ENCODE data around the gene NARS2.
"Not testable (repeated sequence)": the region's sequence is repeated elsewhere in the genome, so short reads cannot be mapped to it uniquely, and the experiment has no call there.

The NARS2 gene, protein sequence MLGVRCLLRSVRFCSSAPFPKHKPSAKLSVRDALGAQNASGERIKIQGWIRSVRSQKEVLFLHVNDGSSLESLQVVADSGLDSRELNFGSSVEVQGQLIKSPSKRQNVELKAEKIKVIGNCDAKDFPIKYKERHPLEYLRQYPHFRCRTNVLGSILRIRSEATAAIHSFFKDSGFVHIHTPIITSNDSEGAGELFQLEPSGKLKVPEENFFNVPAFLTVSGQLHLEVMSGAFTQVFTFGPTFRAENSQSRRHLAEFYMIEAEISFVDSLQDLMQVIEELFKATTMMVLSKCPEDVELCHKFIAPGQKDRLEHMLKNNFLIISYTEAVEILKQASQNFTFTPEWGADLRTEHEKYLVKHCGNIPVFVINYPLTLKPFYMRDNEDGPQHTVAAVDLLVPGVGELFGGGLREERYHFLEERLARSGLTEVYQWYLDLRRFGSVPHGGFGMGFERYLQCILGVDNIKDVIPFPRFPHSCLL

GRCh38 chr11:78574386-78575381, at the start of gene NARS2:
Gene NARS2 (minus strand): TSS chr11:78574864. CDS start chr11:78574488, 376 bp downstream.
- DNase-seq, result peak; percentile 96

- no peak for DNase-seq
Measured at GRCh38 chr11:78622666-78623065, 48.0 kb upstream of the NARS2 start.

- DNase-seq, result no peak
Measured at GRCh38 chr11:78620159-78620558, 45.5 kb upstream of the NARS2 start.

DNA sequence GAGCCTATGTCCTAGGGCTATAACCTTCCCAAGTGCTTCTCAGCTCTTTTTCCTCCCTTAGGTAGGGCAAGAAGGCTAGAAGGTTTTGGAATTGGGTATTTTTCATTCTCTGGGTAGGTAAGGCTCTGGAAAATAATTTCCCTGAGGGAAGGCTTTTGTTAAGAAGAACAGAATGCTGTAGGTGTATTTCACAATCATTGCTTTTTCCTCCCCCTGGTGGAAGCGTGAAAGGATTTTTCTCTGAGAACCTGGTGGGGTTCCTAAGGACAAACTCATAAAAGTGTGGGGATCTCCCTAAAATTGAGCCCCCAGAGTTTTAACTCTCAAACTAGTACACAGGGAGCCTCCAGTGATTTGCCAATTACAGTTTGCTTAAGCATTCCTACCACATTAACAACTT, 41.1 kb upstream of the NARS2 start:
- DNase-seq, result no peak

- DNase-seq, result no peak
Measured at GRCh38 chr11:78613378-78613813, 38.7 kb upstream of the NARS2 start.

GRCh38 chr11:78612721-78613377, 38.2 kb upstream of the NARS2 start:
- no peak for DNase-seq

DNA sequence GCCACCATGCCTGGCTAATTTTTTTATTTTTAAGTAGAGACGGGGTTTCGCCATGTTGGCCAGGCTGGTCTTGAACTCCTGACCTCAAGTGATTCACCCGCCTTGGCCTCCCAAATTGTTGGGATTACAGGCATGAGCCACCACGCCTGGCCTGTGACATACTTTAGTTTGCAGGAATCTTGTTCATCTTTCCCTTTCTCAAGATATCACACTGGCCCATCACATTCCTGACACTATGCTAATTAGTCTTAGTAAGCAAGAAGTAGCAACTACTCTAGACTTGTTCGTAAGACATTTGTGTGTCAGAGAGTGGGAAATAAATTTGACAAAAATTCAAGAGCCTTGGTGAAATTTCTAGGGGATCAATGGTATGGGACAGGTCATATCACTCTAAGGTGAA, 34.7 kb upstream of the NARS2 start:
- DNase-seq, result not testable (repeated sequence)

GRCh38 chr11:78607696-78608095, 33.0 kb upstream of the NARS2 start:
- no peak for DNase-seq

- no peak for DNase-seq
Measured at GRCh38 chr11:78606667-78607066, 32.0 kb upstream of the NARS2 start.

DNA sequence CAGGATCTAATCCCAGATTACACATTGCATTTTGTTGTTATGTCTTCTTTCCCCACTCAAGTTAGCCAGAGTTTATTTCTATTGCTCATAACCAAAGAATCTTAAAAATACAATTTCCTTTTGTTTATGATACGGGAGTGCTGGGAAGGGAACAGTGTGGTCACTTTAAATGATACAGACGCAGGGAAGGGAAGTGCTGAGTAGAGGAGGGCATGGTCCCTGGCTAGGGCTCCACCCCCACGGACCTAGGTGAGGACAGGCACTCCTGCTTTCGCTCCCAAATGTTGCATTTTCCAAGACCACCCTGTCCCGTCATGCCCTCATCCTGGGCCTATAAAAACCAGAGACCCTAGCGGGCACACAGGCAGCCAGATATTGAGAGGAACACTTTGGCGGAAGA, 30.6 kb upstream of the NARS2 start:
- no peak for DNase-seq

DNA sequence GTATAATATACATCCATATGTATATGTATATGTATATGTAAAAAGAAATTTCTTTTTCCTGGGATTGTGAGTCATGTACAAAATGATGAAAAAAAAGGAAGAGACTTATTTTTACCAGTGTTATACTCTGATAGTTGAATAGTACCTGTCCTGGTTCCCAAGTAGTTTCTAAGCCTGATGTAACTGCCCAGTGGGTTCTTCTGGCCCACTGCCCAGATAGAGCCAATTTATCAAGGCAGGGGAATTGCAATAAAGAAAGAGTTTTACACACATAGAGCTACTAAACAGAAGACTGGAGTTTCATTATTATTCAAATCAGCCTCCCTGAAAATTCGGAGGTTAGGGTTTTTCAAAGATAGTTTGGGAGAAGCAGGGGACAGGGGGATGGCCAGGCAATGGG, 29.1 kb upstream of the NARS2 start:
- DNase-seq, result no peak

GRCh38 chr11:78602771-78603170, 28.1 kb upstream of the NARS2 start:
- not testable (repeated sequence) for DNase-seq

- not testable (repeated sequence) for DNase-seq
Measured at GRCh38 chr11:78601066-78601465, 26.4 kb upstream of the NARS2 start.

GRCh38 chr11:78597579-78597978, 22.9 kb upstream of the NARS2 start:
- not testable (repeated sequence) for DNase-seq

- no peak for DNase-seq
Measured at GRCh38 chr11:78595436-78596130, 20.9 kb upstream of the NARS2 start.

DNA sequence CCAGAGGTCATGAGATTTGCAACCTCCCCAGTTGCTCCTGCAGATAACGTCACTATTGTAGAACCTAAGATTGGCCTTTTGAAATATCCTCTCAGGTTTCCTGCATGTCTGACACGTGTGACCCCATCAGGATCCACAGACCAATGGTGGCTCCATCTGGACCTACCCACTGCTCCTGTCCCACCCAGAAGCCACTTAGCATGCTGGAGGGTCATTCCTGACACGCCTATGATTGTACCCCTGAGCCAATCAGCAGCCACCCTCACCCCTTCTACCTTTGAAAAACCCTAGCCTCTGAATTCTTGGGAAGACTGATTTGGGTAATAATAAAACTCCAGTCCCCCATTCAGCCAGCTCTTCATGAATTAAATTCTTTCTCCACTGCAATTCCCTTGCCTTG, 20.1 kb upstream of the NARS2 start:
- no peak for DNase-seq

DNA sequence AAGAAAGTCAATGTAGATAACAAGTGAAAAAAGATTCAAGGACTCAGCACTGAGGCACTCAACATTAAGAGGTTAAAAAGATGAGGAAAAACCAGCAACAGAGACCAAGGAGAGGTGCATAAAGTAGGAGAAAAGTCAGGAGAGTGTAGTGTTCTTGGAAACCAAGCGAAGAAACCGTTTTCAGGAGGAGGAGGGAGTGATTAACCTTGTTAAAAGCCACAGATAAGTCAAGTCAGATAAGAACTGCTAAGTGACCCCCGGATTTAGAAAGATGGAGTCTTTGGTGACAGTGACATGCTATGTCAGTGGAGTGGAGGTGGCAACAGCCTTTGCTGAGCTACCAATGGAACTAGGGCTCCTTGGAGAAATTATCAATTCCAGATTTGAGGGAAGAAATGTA, 13.9 kb upstream of the NARS2 start:
- no peak for DNase-seq

DNA sequence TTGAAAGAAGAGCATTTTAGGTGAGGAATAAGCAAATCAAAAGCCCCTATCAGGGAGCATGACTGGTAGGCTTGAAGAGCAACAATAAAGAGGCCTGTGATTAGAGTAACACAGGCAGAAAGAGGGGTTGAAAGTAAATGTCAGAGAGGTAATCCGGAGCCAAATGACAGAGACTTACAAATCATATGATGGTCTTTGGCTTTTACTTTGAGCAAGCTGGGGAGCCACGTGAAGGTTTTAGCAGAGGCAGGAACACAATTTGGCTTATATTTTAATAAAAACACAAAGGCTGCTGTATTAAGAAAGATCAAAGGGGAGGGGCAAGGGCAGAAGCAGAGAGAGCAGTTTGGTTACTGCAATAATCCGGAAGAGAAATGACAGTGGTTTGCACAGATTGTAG, 12.8 kb upstream of the NARS2 start:
- no peak for DNase-seq

GRCh38 chr11:78586452-78587046, 11.9 kb upstream of the NARS2 start:
- peak in 1 of 2 donors; percentile 31 for DNase-seq

DNA sequence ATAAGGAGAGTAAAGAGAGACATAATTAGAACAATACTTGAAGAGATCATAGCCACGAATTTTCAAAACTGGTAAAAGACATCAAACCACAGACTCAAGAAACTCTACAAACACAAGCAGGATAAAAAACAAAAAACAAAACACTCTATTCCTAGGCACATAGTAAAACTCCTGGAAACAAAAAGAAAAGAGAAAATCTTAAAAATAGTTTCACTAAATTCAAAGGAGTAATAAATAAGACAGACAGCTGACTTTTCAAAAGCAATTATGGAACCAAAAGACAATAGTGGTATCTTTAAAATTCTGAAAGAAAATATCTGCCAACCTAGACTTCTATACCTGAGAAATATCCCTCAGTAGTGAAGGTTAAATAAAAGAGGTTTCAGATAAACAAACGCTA, 9.2 kb upstream of the NARS2 start:
- DNase-seq, result no peak

GRCh38 chr11:78577495-78577894, 2.8 kb upstream of the NARS2 start:
- DNase-seq, result peak in 1 of 2 donors; percentile 13
